GM18520 (cell line): ENCODE results near the gene CRIP1.

Experiments used
- ATAC-seq: cut with Tn5 transposase; IDR thresholded peaks from one replicate; pipeline ENCODE4 v1.9.1; 2021; ENCODE audit not compliant: unreplicated experiment

The CRIP1 gene

GRCh38 chr14:105503296-105503640, 16.6 kb downstream of the CRIP1 start:
- ATAC-seq: no peak

DNA sequence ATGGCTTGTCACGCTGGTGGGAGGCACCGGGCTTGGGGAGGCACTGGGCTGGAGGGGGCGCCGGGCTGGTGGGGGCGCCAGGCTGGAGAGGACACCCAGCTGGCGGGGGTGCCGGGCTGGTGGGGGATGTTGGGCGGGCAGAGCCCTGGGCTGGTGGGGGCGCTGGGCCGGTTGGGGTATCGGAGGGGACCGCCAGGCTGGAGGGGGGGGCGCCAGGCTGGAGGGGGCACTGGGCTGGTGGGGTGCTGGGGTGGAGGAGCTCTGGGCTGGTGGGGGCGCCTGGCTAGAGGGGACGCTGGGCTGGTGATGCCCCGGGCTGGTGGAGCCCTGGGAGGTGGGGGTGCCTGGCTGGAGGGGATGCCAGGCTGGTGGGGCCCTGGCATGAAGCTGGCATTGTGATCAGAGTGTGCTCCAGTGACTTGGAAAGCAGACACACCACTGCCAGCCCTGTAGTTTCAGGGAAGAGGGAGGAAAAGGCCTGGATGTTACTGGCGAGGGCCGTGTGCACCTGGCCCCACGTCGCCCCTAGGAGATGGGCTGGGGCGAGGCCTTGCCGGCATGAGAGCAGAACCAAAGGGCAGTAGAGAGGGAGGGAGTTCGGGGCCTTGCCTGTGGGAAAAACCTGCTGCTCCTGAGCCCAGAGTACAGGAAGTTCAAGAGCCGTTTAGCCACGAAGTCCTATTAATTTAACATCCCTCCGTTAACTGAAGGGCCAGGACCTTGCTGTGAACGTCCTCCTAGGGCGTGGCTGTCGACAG, 17.4 kb downstream of the CRIP1 start:
- no peak for ATAC-seq

DNA sequence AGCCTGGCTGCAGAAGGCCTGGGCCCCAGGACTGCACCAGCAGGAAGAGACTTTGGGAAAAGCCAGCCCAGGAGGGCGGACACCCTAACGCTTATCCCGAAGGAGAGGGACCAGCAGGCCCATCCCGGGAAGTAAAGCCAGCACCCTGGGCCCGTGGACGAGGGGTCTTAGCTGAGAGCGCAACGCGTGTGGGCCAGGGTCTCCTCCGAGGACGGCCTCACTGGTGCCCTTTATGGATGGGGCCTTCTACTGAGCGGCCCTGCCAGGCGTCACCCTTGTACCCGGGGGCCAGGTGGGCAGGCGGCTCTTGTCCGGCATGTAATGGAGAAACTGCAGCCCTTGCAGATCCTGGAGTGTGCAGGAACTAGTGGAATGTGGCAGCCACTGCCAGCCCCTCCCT, 18.4 kb downstream of the CRIP1 start:
- no peak for ATAC-seq

DNA sequence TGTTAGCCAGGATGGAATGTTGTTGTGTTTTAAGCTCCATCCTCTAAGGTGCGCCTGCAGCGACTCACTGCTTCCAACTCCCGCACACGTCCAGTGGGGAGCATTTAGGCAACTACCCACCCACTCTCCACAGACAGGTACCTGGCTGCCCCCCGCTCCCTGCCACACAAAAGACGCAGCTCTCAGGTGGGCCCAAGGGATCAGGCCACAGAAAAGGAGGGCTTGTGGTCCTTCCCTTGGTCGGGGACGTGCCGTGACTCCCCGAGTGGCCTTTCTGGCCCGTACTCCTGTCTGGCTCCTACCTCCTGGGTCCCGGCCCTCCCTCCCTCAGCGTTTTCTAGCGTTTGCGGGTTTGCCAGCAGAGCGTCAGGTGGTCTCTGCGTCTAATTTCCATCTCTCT, 20.6 kb downstream of the CRIP1 start:
- ATAC-seq: no peak

GRCh38 chr14:105508069-105508468, 21.4 kb downstream of the CRIP1 start:
- no peak for ATAC-seq

DNA sequence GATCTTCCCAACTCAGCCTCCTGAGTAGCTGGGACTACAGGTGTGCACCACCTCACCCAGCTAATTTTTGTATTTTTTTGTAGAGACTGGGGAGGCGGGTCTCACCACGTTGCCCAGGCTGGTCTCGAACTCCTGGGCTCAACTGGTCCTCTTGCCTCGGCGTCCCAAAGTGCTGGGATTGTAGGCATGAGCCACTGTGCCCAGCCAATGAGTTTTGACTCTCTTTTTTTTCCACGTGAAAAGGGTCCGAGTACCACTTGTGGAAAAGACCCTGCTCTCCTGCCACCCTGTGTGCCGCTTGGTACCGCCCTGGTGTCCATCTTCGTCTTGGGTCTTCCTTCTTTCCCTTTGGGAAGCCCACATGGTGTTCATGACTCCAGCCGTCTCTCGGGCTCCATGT, 21.9 kb downstream of the CRIP1 start:
- ATAC-seq: no peak

- ATAC-seq: no peak
Measured at GRCh38 chr14:105517096-105517495, 30.4 kb downstream of the CRIP1 start.

GRCh38 chr14:105519946-105520698, 33.4 kb downstream of the CRIP1 start:
- ATAC-seq: no peak

- no peak for ATAC-seq
Measured at GRCh38 chr14:105525326-105525725, 38.6 kb downstream of the CRIP1 start.

- no peak for ATAC-seq
Measured at GRCh38 chr14:105525861-105526775, 39.4 kb downstream of the CRIP1 start, which contains the start of gene TMEM121. TSS of gene TMEM121 (plus strand) at chr14:105526583. CDS start at chr14:105528835, 2,252 bp downstream.

DNA sequence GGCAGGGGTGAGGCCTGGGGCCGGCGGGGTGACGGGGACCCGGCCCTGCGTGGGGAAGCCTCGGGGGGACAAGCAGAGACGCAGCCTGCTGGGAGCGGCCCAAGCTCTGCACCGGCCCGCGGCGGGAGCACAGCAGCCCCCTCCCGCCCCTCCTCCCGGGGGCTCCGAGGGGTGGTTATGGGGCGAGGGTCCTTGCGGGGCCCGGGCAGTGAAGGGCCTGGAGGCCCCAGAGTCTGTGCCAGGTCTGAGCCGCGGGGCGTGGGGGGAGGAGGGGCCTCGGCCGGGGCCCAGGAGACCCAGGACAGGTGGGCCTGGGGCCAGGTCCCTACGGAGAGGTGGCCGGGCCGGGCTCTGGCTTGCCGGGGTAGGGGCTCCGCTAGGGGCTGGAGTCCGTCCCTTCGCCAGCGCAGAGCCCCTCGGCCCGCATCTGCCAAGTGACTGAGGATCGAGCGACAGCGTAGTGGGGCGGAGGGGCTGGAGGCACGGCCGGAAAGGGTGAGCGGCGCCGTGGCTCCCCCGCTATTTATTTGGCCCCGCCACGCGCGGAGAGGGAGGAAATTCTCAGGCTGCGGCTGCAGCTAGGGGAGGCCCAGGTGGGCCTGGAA, 40.2 kb downstream of the CRIP1 start:
- ATAC-seq: no peak

- ATAC-seq: no peak
Measured at GRCh38 chr14:105527381-105527825, 40.7 kb downstream of the CRIP1 start.

- ATAC-seq: no peak
Measured at GRCh38 chr14:105527826-105528585, 41.3 kb downstream of the CRIP1 start.

DNA sequence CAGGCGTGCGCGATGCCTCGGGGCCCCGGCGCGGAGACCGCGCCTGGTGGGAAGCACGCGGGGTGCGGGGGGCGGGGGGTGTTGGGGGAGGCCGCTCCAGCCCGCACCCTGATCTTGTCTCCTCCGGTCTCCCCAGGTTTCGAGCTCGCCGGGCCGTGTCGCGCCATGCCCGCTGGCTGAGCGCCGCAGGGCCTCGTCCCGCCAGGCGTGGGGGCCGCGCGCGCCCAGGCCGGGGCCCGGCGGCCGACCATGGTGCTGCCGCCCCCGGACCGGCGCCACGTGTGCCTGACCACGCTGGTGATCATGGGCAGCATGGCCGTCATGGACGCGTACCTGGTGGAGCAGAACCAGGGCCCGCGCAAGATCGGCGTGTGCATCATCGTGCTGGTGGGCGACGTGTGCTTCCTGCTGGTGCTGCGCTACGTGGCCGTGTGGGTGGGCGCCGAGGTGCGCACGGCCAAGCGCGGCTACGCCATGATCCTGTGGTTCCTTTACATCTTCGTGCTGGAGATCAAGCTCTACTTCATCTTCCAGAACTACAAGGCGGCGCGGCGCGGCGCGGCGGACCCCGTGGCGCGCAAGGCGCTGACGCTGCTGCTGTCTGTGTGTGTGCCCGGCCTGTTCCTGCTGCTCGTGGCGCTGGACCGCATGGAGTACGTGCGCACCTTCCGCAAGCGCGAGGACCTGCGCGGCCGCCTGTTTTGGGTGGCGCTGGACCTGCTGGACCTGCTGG, 42.1 kb downstream of the CRIP1 start:
- ATAC-seq: no peak

GRCh38 chr14:105529319-105529568, 42.6 kb downstream of the CRIP1 start:
- no peak for ATAC-seq

GRCh38 chr14:105529569-105530284, 43.0 kb downstream of the CRIP1 start:
- no peak for ATAC-seq

DNA sequence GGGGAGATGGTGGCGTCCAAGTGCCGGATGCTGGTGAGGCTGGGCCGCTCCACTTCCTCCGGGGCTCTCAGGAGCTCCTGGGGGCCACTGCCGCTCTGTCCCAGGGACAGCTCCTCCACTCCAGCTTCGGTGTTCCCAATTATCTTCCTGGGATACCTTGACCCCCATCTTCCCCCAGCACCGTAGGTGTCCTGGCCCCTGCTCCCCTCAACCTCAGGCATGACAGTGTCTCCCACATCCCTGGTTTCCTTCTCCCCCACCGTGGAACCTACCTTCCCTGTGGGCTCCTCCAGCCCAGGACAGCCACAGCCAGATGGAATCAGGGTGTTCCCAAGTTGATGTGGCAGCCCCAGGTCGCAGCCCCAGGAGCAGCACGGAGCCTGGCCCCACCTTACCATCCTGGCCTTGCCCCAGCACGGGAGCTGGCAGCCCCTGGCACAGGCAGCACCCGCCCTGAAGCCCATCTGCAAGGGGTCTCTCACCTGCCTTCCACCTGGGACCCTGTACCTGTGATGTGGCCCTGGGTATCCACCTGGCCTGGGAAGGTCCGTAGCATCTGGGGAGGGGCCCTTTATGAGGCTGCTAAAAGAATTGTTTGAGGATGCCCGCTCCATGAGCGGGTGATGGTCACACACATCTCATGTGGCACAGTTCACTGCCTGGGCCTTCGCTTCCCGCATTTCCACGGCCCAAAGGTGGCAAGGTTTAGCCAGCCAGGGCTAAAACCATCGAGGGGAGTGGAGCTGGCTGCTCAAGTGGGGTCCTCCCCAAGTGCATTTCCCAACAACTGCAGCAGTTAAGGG, 43.8 kb downstream of the CRIP1 start:
- ATAC-seq: no peak
